ENCODE data around the gene ANO4. TPM values are rescaled to one million over a fixed set of nuclear protein-coding genes. Genes with fewer than 3 reads are reported as not detected.

The ANO4 gene
- total RNA-seq, 4 donors from 2014 or later = 0.10 TPM; not detected in 3

GRCh38 chr12:100980856-100981255, 186.3 kb downstream of the ANO4 start:
- H3K27me3 ChIP-seq = no peaks in the 10 kb centered on the region
- no peaks in the 10 kb centered on the region for H3K4me1 ChIP-seq
- H3K4me3 ChIP-seq = no peak overlapping the region
- no peak overlapping the region for H3K27ac ChIP-seq
- in situ Hi-C loops (cut with MboI; ENCODE audit: low sequenced_read_pairs in 4 of 4) (no loop called here), intact Hi-C loops (cut with DNase I; ENCODE audit: low total_unique reads) (no loop called here)
- H3K9me3 ChIP-seq = no peaks in the 10 kb centered on the region
- DNase-seq (no peak), ATAC-seq (no peak)
- TF ChIP-seq CTCF (IDR thresholded peaks at IDR 0.05 in 4 of 5, conservative IDR thresholded peaks at IDR 0.05 in 1 of 5) = no peak
- TF ChIP-seq POLR2A (IDR thresholded peaks at IDR 0.05) = no peak
- H3K36me3 ChIP-seq = no peaks in the 10 kb centered on the region

GRCh38 chr12:100982511-100983183, 188.1 kb downstream of the ANO4 start:
- H3K4me1 ChIP-seq = no peaks in the 10 kb centered on the region
- ATAC-seq (no peak), DNase-seq (no peak)
- no peak overlapping the region for H3K27ac ChIP-seq
- H3K36me3 ChIP-seq = no peaks in the 10 kb centered on the region
- intact Hi-C loops (cut with DNase I; ENCODE audit: low total_unique reads) = no loop called here
- no peaks in the 10 kb centered on the region for H3K27me3 ChIP-seq
- in situ Hi-C loops (cut with MboI; ENCODE audit: low sequenced_read_pairs in 4 of 4) = no loop called here
- no peak overlapping the region for H3K4me3 ChIP-seq
- no peaks in the 10 kb centered on the region for H3K9me3 ChIP-seq
- TF ChIP-seq POLR2A (IDR thresholded peaks at IDR 0.05) (no peak), CTCF (IDR thresholded peaks at IDR 0.05 in 4 of 5, conservative IDR thresholded peaks at IDR 0.05 in 1 of 5) (no peak)

GRCh38 chr12:100984796-100985195, 190.2 kb downstream of the ANO4 start:
- TF ChIP-seq POLR2A (IDR thresholded peaks at IDR 0.05) (no peak), CTCF (IDR thresholded peaks at IDR 0.05 in 4 of 5, conservative IDR thresholded peaks at IDR 0.05 in 1 of 5) (no peak)
- DNase-seq (no peak), ATAC-seq (no peak)
- H3K27me3 ChIP-seq = no peaks in the 10 kb centered on the region
- no peaks in the 10 kb centered on the region for H3K36me3 ChIP-seq
- H3K9me3 ChIP-seq = no peaks in the 10 kb centered on the region
- intact Hi-C loops (cut with DNase I; ENCODE audit: low total_unique reads) (no loop called here), in situ Hi-C loops (cut with MboI; ENCODE audit: low sequenced_read_pairs in 4 of 4) (no loop called here)
- no peak overlapping the region for H3K27ac ChIP-seq
- no peak overlapping the region for H3K4me3 ChIP-seq
- no peaks in the 10 kb centered on the region for H3K4me1 ChIP-seq

GRCh38 chr12:100986595-100987547, 192.3 kb downstream of the ANO4 start:
- no peak for ATAC-seq
- no peak for DNase-seq
- intact Hi-C loops (cut with DNase I; ENCODE audit: low total_unique reads) = no loop called here
- Histone ChIP-seq H3K27ac (no peak overlapping the region), H3K36me3 (no peaks in the 10 kb centered on the region), H3K4me1 (no peaks in the 10 kb centered on the region), H3K27me3 (no peaks in the 10 kb centered on the region), H3K9me3 (no peaks in the 10 kb centered on the region), H3K4me3 (no peak overlapping the region)
- in situ Hi-C loops (cut with MboI; ENCODE audit: low sequenced_read_pairs in 4 of 4) = no loop called here
- TF ChIP-seq POLR2A (IDR thresholded peaks at IDR 0.05) (no peak), CTCF (IDR thresholded peaks at IDR 0.05 in 4 of 5, conservative IDR thresholded peaks at IDR 0.05 in 1 of 5) (no peak)

All from gastrocnemius medialis (tissue), 4 donors.